Pancreas (tissue), 10 donors: Measurements from ENCODE around the gene CSMD2. TPM values are rescaled to one million over a fixed set of nuclear protein-coding genes. Genes with fewer than 3 reads are reported as not detected.

Experiments used
- ATAC-seq, 4 donors: fragments of 200-7000 bp; cut with Tn5 transposase; one replicate each; pipeline versions ENCODE4 v1.8.0 to v1.9.1; 2020; ENCODE audit warnings: mild to moderate bottlenecking in 4 of 4, moderate library complexity in 4 of 4
- DNase-seq, 6 donors: peaks; one replicate each; pipeline ENCODE4 v3.0.0-alpha.2; 2020
- FAIRE-seq: peaks from 2 replicates; lab custom pipeline; 2012; peaks lifted over from hg19 to GRCh38; lab: Jason Lieb, UNC
- H3K27ac ChIP-seq, 4 donors: fragments of 200-600 bp; sonication (generic); 1 replicate in 3 of 4; 2 replicates in 1 of 4; pipeline versions ENCODE4 v1.5.0 to v1.8.0; 2020
- H3K27me3 ChIP-seq, 4 donors: fragments of 200-600 bp; one replicate each; pipeline ENCODE4 v1.8.0; 2021
- H3K36me3 ChIP-seq, 3 donors: fragments of 200-600 bp; sonication (generic) in 1 of 3; one replicate each; pipeline versions ENCODE4 v1.5.0 to v1.8.0; 2020 to 2021
- H3K4me1 ChIP-seq, 3 donors: fragments of 200-600 bp; one replicate each; pipeline ENCODE4 v1.8.0; 2021
- H3K4me3 ChIP-seq, 4 donors: fragments of 200-600 bp; sonication (generic) in 2 of 4; one replicate each; pipeline versions ENCODE4 v1.5.0 to v1.8.0; 2020 to 2021
- H3K9me3 ChIP-seq, 4 donors: fragments of 200-600 bp; one replicate each; pipeline ENCODE4 v1.8.0; 2021
- WGBS, 2 donors: extraction: QIAGEN DNeasy Blood & Tissue Kit; methylation state at CpG; one replicate each; pipeline ENCODE4 v1.1.7; 2013; 5-methylcytosine and 5-hydroxymethylcytosine counted together
- intact Hi-C, 3 donors: fragments of 100-400 bp; cut with DNase I; formaldehyde crosslinking; loops; one replicate each; pipeline versions ENCODE4 v1.11.1 to v1.14.2; 2022
- polyA plus RNA-seq, 2 donors: library from polyadenylated mRNA; stranded (reverse); fragments of 200-250 nt; gene quantifications; one replicate each; pipeline ENCODE4 v1.2.3, GENCODE V29; 2013
- total RNA-seq, 6 donors: library from RNA; stranded (reverse); fragmentation: NEBNext Ultra II Directional in 4 of 6; extraction: Animal tissue kit (Norgen Biotek cat#: 25700) in 4 of 6; gene quantifications; one replicate each; pipeline versions ENCODE4 v1.2.1 to v1.2.4, GENCODE V29; 2021 to 2023
- TF ChIP-seq, protein P1 (sequence below), 4 donors: fragments of 200-600 bp; sonication (generic) in 3 of 4; IDR thresholded peaks; one replicate each; pipeline versions ENCODE4 v1.5.0 to v1.8.0; 2021; ENCODE audit warnings: antibody characterized with exemption in 4 of 4
- donor health status: healthy with polysubstance abuse.
- donor health status: DM: no; HTN: no; CAD: no; lungs with moderate emphysema.
- donor health status: DM: no; HTN: no; CAD: no.
- donor health status: control.
- donor health status: control.
- donor health status: Bipolar disorder and iron deficiency.
- donor health status: DM: yes; HTN: yes; CAD: no.
- donor health status: DM: no; HTN: no; CAD: no.
- donor health status: DM: no; HTN: no; CAD: no.
- donor health status: DM: yes; HTN: yes; CAD: no.

Gene CSMD2
- total and polyA plus RNA-seq, 8 donors, result 0.04 to 2.0 (median 0.36) TPM

GRCh38 chr1:33997127-33998036, 167.6 kb downstream of the CSMD2 start:
- no peak for DNase-seq
- Histone ChIP-seq H3K4me1 (no peaks in the 10 kb centered on the region), H3K27ac (no peak overlapping the region), H3K4me3 (no peak overlapping the region), H3K27me3 (no peaks in the 10 kb centered on the region), H3K9me3 (no peaks in the 10 kb centered on the region), H3K36me3 (no peaks in the 10 kb centered on the region)
- ATAC-seq, result no peak
- TF ChIP-seq, protein P1, sequence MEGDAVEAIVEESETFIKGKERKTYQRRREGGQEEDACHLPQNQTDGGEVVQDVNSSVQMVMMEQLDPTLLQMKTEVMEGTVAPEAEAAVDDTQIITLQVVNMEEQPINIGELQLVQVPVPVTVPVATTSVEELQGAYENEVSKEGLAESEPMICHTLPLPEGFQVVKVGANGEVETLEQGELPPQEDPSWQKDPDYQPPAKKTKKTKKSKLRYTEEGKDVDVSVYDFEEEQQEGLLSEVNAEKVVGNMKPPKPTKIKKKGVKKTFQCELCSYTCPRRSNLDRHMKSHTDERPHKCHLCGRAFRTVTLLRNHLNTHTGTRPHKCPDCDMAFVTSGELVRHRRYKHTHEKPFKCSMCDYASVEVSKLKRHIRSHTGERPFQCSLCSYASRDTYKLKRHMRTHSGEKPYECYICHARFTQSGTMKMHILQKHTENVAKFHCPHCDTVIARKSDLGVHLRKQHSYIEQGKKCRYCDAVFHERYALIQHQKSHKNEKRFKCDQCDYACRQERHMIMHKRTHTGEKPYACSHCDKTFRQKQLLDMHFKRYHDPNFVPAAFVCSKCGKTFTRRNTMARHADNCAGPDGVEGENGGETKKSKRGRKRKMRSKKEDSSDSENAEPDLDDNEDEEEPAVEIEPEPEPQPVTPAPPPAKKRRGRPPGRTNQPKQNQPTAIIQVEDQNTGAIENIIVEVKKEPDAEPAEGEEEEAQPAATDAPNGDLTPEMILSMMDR (IDR thresholded peaks at IDR 0.05), result no peak
- intact Hi-C loops, result no loop called here
- 81 to 85% methylated on average over 13 of the region's 13 CpGs for WGBS, 2 donors
- FAIRE-seq, result no peak

DNA sequence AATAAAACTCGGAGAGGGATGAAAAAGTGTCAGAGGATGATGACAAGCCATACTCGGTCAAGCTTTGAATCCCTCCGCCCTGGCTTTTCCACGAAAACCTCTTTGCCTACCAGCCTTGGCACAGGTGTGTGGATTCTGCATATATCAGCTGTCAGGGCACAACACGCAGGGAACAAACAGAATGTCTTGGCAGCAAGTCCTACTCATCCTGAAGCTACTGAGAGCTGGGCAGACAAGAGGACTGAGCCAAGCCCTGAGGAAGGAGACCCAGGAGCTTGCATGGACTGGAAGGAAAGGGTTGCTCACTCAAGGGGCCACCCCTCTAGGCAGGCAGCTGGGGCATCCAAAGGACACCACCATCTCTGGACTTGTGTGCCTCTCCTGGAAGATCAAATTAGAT, 168.7 kb downstream of the CSMD2 start:
- no peak overlapping the region for H3K4me3 ChIP-seq
- no peak overlapping the region for H3K27ac ChIP-seq
- no peaks in the 10 kb centered on the region for H3K9me3 ChIP-seq
- FAIRE-seq (no peak), ATAC-seq (no peak), DNase-seq (no peak)
- H3K4me1 ChIP-seq, result no peaks in the 10 kb centered on the region
- H3K27me3 ChIP-seq, result no peaks in the 10 kb centered on the region
- TF ChIP-seq, protein P1 (IDR thresholded peaks at IDR 0.05), result no peak
- intact Hi-C loops, result no loop called here
- H3K36me3 ChIP-seq, result no peaks in the 10 kb centered on the region
- WGBS, 2 donors, result 75 to 80% methylated on average over 5 of the region's 5 CpGs

- Histone ChIP-seq H3K9me3 (no peaks in the 10 kb centered on the region), H3K36me3 (no peaks in the 10 kb centered on the region), H3K4me3 (no peak overlapping the region), H3K27me3 (no peaks in the 10 kb centered on the region), H3K27ac (no peak overlapping the region), H3K4me1 (no peaks in the 10 kb centered on the region)
- DNase-seq (no peak), ATAC-seq (no peak), FAIRE-seq (no peak)
- intact Hi-C loops, result no loop called here
- TF ChIP-seq, protein P1 (IDR thresholded peaks at IDR 0.05), result no peak
- 80 to 84% methylated on average over 4 of the region's 4 CpGs for WGBS, 2 donors
Measured at GRCh38 chr1:33993301-33993700, 171.7 kb downstream of the CSMD2 start.

DNA sequence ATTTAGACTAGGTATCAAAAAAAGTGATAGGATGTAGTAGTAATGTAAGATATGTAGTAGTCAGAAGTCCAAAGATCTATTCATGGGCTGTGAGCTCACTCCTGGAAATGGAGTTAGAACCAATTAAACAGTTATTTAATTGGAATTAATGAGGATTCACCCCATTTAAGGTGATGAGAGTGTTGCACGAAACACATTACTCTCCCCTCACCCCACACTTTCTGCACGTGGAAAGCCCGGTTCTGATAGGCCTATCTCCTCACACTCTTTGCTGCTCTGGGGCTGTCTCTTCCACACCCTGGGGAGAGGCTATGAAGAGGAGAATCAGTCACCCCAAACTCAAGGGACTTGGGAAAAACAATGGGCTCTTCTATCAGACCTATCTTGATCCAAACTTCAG, 174.7 kb downstream of the CSMD2 start:
- FAIRE-seq (no peak), ATAC-seq (no peak), DNase-seq (no peak)
- TF ChIP-seq, protein P1 (IDR thresholded peaks at IDR 0.05), result no peak
- intact Hi-C loops, result no loop called here
- Histone ChIP-seq H3K36me3 (no peaks in the 10 kb centered on the region), H3K4me1 (no peaks in the 10 kb centered on the region), H3K9me3 (no peaks in the 10 kb centered on the region), H3K27ac (no peak overlapping the region), H3K4me3 (no peak overlapping the region), H3K27me3 (no peaks in the 10 kb centered on the region)
- 78 to 82% methylated on average over 3 of the region's 3 CpGs for WGBS, 2 donors

- intact Hi-C loops, result no loop called here
- TF ChIP-seq, protein P1 (IDR thresholded peaks at IDR 0.05), result no peak
- no peak for ATAC-seq
- H3K4me3 ChIP-seq, result no peak overlapping the region
- H3K4me1 ChIP-seq, result no peaks in the 10 kb centered on the region
- no peaks in the 10 kb centered on the region for H3K36me3 ChIP-seq
- 65 to 86% methylated on average over 3 of the region's 3 CpGs for WGBS, 2 donors
- no peaks in the 10 kb centered on the region for H3K27me3 ChIP-seq
- DNase-seq, result no peak
- no peak for FAIRE-seq
- no peaks in the 10 kb centered on the region for H3K9me3 ChIP-seq
- no peak overlapping the region for H3K27ac ChIP-seq
Measured at GRCh38 chr1:33988161-33988560, 176.9 kb downstream of the CSMD2 start.
